K562 (cell line): ENCODE data around the gene IGF1R. TPM values are rescaled to one million over a fixed set of nuclear protein-coding genes. Genes with fewer than 3 reads are reported as not detected.

ENCODE experiments used
- ATAC-seq: fragments of 200-7000 bp; cut with Tn5 transposase; 3 replicates; pipeline ENCODE4 v1.9.1; 2020; ENCODE audit warnings: moderate library complexity
- BruUV-seq: library from RNA; stranded (reverse); fragments of 400-500 nt; replicated peaks from 2 replicates; lab custom pipeline; 2021; lab: Mats Ljungman, UMichigan
- CTCF ChIA-PET: fragments of 300-600 bp; formaldehyde crosslinking; extraction: SDS; loops from one replicate; lab custom pipeline; 2021; ENCODE audit warnings: low intra/inter-chr PET ratio; lab: Yijun Ruan, JAX
- POLR2A ChIA-PET: fragments of 300-600, 350-650 bp; sonication (Branson Sonifier 250); formaldehyde crosslinking; extraction: SDS; loops from one replicate; lab custom pipeline; 2021; ENCODE audit warnings: antibody characterized with exemption, inconsistent platforms; lab: Yijun Ruan, JAX
- DNase-seq, 4 experiments: peaks; one replicate each; pipeline versions ENCODE4 v3.0.0 to v3.0.0-alpha.2; 2011 to 2018; ENCODE audit warnings: low spot score in 3 of 4, mixed read lengths in 3 of 4; ENCODE audit errors: extremely low read depth in 1 of 4
- FAIRE-seq: peaks from 2 replicates; lab custom pipeline; 2011; peaks lifted over from hg19 to GRCh38; lab: Jason Lieb, UNC
- H2AFZ ChIP-seq: 2 replicates; pipeline ENCODE4 v1.6.0; 2011; ENCODE audit warnings: low read depth, low read length, control low read depth, inconsistent platforms
- H3K27ac ChIP-seq: fragments of 200-600 bp; 3 replicates; pipeline ENCODE4 v1.8.0; 2011; ENCODE audit warnings: low read depth, mild to moderate bottlenecking, control low read depth, inconsistent platforms, low read length, moderate library complexity, mixed read lengths; ENCODE audit errors: extremely low read depth
- H3K27me3 ChIP-seq, 2 experiments: fragments of 300-600 bp in 1 of 2; 2 replicates in 1 of 2; 3 replicates in 1 of 2; pipeline versions ENCODE4 v1.6.0 to v1.8.0; 2011; ENCODE audit warnings: inconsistent platforms in 2 of 2, low read length in 2 of 2, mild to moderate bottlenecking in 1 of 2, mixed read lengths in 1 of 2, moderate library complexity in 1 of 2; ENCODE audit not compliant: control insufficient read depth in 2 of 2, insufficient read depth in 2 of 2
- H3K36me3 ChIP-seq: fragments of 300-600 bp; 3 replicates; pipeline ENCODE4 v1.8.0; 2011; ENCODE audit warnings: mild to moderate bottlenecking, low read length, inconsistent platforms; ENCODE audit not compliant: control insufficient read depth, insufficient read depth
- H3K4me1 ChIP-seq, 2 experiments: fragments of 200-600 bp in 1 of 2; replicated peaks in 1 of 2; 2 replicates in 1 of 2; 3 replicates in 1 of 2; pipeline versions ENCODE4 v1.5.1 to v1.8.0; 2011; ENCODE audit warnings: inconsistent platforms in 2 of 2, low read length in 2 of 2, mild to moderate bottlenecking in 1 of 2, mixed read lengths in 1 of 2, moderate library complexity in 1 of 2; ENCODE audit not compliant: control insufficient read depth in 2 of 2, insufficient read depth in 2 of 2
- H3K4me2 ChIP-seq: 2 replicates; pipeline ENCODE4 v1.6.1; 2011; ENCODE audit warnings: low read length, control low read depth, inconsistent platforms, mixed read lengths; ENCODE audit not compliant: insufficient read depth
- H3K4me3 ChIP-seq: fragments of 200-600 bp; sonication (generic), shearing (Covaris generic); 2 replicates; pipeline ENCODE4 v1.5.1; 2016; ENCODE audit warnings: control low read depth, inconsistent platforms
- H3K79me2 ChIP-seq: fragments of 200-600 bp; 3 replicates; pipeline ENCODE4 v1.8.0; 2011; ENCODE audit warnings: low read length, inconsistent platforms; ENCODE audit not compliant: control insufficient read depth, insufficient read depth
- H3K9ac ChIP-seq, 2 experiments: 2 replicates each; pipeline versions ENCODE4 v1.6.0 to v1.6.1; 2011; ENCODE audit warnings: low read depth in 2 of 2, low read length in 2 of 2, control low read depth in 1 of 2, inconsistent platforms in 1 of 2, mild to moderate bottlenecking in 1 of 2, mixed read lengths in 1 of 2; ENCODE audit not compliant: insufficient read depth in 1 of 2
- H3K9me1 ChIP-seq: one replicate; pipeline ENCODE4 v1.6.0; 2011; ENCODE audit warnings: inconsistent platforms, mild to moderate bottlenecking, low read length, moderate library complexity; ENCODE audit not compliant: control insufficient read depth, insufficient read depth
- H3K9me3 ChIP-seq: replicated peaks from 2 replicates; pipeline ENCODE4 v1.5.1; 2011; ENCODE audit warnings: low read depth, low read length, inconsistent platforms; ENCODE audit not compliant: control insufficient read depth, insufficient read depth
- H4K20me1 ChIP-seq: replicated peaks from 2 replicates; pipeline ENCODE4 v1.6.1; 2011; ENCODE audit warnings: low read length, inconsistent platforms, mixed read lengths; ENCODE audit not compliant: control insufficient read depth, insufficient read depth
- CREM ChIP-seq: IDR thresholded peaks from 2 replicates; pipeline ENCODE4 v1.6.1; 2014; ENCODE audit warnings: antibody characterized with exemption, low read depth
- ELF1 ChIP-seq: fragments of 200-800 bp; sonication (Bioruptor generic); IDR thresholded peaks from 2 replicates; pipeline ENCODE4 v1.6.1; 2016; ENCODE audit warnings: missing genetic modification characterization, missing compliant biosample characterization
- FOXA1 ChIP-seq: fragments of 450-650 bp; IDR thresholded peaks from 2 replicates; pipeline ENCODE4 v1.6.1; 2016; ENCODE audit warnings: mild to moderate bottlenecking, borderline replicate concordance
- GATAD2B ChIP-seq: fragments of 450-650 bp; IDR thresholded peaks from 2 replicates; pipeline ENCODE4 v1.6.1; 2017; ENCODE audit warnings: mild to moderate bottlenecking, borderline replicate concordance
- KLF1 ChIP-seq: fragments of 450-650 bp; IDR thresholded peaks from 2 replicates; pipeline ENCODE4 v1.6.1; 2016; ENCODE audit warnings: missing genetic modification characterization, missing compliant biosample characterization
- MCM2 ChIP-seq: fragments of 450-650 bp; IDR thresholded peaks from 2 replicates; pipeline ENCODE4 v1.6.1; 2017; ENCODE audit warnings: low read depth, mild to moderate bottlenecking
- OTX1 ChIP-seq: fragments of 450-650 bp; formaldehyde crosslinking; IDR thresholded peaks from 2 replicates; pipeline ENCODE4 v1.4.0; 2022; ENCODE audit warnings: mild to moderate bottlenecking
- REST ChIP-seq, 2 experiments: fragments of 450-650 bp; formaldehyde crosslinking in 1 of 2; IDR thresholded peaks; 2 replicates each; pipeline versions ENCODE4 v1.4.0 to v1.6.1; 2014 to 2020; ENCODE audit warnings: mild to moderate bottlenecking in 2 of 2, borderline replicate concordance in 1 of 2, low read depth in 1 of 2
- ZFX ChIP-seq: sonication (generic); formaldehyde crosslinking; IDR thresholded peaks from 2 replicates; pipeline ENCODE4 v1.8.0; 2022; ENCODE audit warnings: mild to moderate bottlenecking, missing genetic modification reagents, moderate library complexity
- ZNF3 ChIP-seq: fragments of 250-450 bp; sonication (Bioruptor Pico); IDR thresholded peaks from 2 replicates; pipeline ENCODE4 v1.5.0; 2021; ENCODE audit warnings: mild to moderate bottlenecking, moderate library complexity
- ZNF780A ChIP-seq: fragments of 250-450 bp; sonication (Bioruptor Pico); IDR thresholded peaks from 2 replicates; pipeline ENCODE4 v1.5.0; 2021; ENCODE audit warnings: mild to moderate bottlenecking
- WGBS: fragments of 100-300 bp; shearing (Covaris generic); methylation state at CpG from one replicate; pipeline ENCODE4 v1.1.6; 2016; ENCODE audit warnings: low coverage, mixed read lengths; ENCODE audit not compliant: insufficient coverage; ENCODE audit errors: missing lambda C conversion rate; 5-methylcytosine and 5-hydroxymethylcytosine counted together
- in situ Hi-C: fragments of 300-500 bp; cut with MboI; formaldehyde crosslinking; loops from 4 replicates; pipeline ENCODE4 v1.15.0; 2018; ENCODE audit warnings: inconsistent platforms, mixed read lengths
- intact Hi-C: fragments of 100-400 bp; cut with micrococcal nuclease; formaldehyde crosslinking; loops from 2 replicates; pipeline ENCODE4 v1.14.2; 2022
- polyA plus RNA-seq, 8 experiments: library from polyadenylated mRNA; depleted of rRNA in 4 of 8; stranded (reverse) in 5 of 8; unstranded in 3 of 8; fragments of >200 nt; fragmentation: Nextera tagmentation in 2 of 8; fragmentation: Illumina TruSeq in 1 of 8; extraction: Ambion mirVana in 2 of 8; extraction: Trizol in 1 of 8; gene quantifications; 2 replicates each; pipeline versions ENCODE4 v1.2.1 to v1.2.3, GENCODE V29; 2011 to 2014; ENCODE audit warnings: inconsistent platforms in 1 of 8, missing spikeins in 1 of 8
- total RNA-seq, 7 experiments: library from RNA; depleted of rRNA in 6 of 7; stranded (reverse); fragments of >200 nt in 6 of 7; fragmentation: Illumina TruSeq in 2 of 7; extraction: Trizol in 2 of 7; gene quantifications; 2 replicates each; pipeline versions ENCODE4 v1.2.1 to v1.2.3, GENCODE V29; 2011 to 2021; ENCODE audit warnings: low replicate concordance in 1 of 7

Gene IGF1R
- total and polyA plus RNA-seq, 9 of the 15 experiments (the other 6 are each of a cell fraction or from before 2014, with no cell fraction given), result 0.35 to 8.0 (median 1.6) TPM

GRCh38 chr15:98657721-98658120, 9.4 kb downstream of the IGF1R start (continued):
- no peak for TF ChIP-seq FOXA1
- no peak for TF ChIP-seq ZFX (CRISPR knock-in tag)
- TF ChIP-seq GATAD2B, result no peak
- no peak for TF ChIP-seq ZNF3 (CRISPR knock-in tag)
- TF ChIP-seq ELF1 (tag), result no peak
- TF ChIP-seq CREM, result no peak
- TF ChIP-seq ZNF780A, result no peak

DNA sequence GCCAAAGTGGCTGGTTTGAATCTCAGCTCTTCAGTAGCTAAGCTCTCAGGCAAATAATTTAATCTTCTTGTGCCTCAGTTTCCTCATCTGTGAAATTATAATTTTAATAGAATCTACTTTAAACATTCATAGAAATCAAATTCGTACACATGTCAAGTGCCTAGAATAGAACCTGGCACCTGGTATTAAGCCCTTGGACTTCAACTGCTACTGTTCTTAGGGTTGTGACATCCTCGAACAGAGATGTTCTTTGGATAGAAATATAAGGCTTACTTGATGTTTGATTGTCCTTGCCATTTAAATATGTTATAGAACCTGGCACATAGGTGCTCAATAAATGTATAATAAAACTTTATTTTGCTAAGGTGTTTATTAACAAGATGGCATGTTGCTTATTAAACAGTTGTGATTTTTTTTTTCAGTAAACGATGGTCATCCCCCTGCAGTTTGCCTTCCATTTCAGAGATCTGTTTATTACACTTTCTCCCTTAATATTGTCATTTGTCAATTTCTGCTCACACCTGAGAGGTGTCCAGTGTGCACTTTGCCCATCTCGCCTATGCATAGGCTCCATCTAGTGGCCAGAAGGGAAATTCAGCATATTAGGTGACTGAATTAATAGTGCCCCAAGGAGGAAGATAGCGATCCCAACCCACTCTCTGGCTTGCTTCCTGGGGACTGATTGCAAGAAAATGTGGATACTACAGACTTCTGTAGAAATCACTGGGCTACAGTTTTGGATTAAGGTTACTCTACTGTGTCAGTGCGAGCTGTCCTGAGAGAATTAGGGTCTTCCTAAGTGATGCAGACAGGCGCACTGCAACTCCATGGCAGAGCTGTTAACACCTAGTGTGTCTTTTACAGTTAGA, 10.7 kb downstream of the IGF1R start:
- DNase-seq (peak; percentile 40 to 56 (median 44)), ATAC-seq (peak; percentile 95), FAIRE-seq (peak; percentile 90)
- H3K79me2 ChIP-seq, result no peaks in the 10 kb centered on the region
- intact Hi-C loops, result loop anchor here (1.0 to 10.0 kb wide), 3 partner anchors 140 to 416 kb away; no protein-coding TSS in a partner anchor
- H3K4me3 ChIP-seq, result no peak overlapping the region
- WGBS, result 9% methylated on average over 7 of the region's 7 CpGs
- no peaks in the 10 kb centered on the region for H3K9me3 ChIP-seq
- ChIA-PET POLR2A (no interaction called here), CTCF (interaction anchor here (0.6 to 1.8 kb wide), 4 partner anchors 12 to 217 kb away, joined by 3 to 10 read pairs (median 6); no protein-coding TSS in a partner anchor)
- BruUV-seq, result no TSS peak
- H3K36me3 ChIP-seq, result no peaks in the 10 kb centered on the region
- no peak overlapping the region for H2AFZ ChIP-seq
- H3K9ac ChIP-seq, result no peak overlapping the region
- no peak overlapping the region for H3K4me2 ChIP-seq
- in situ Hi-C loops, result no loop called here
- no peaks in the 10 kb centered on the region for H3K4me1 ChIP-seq
- peaks cover 9 to 29% of the 10 kb centered on the region in 2 experiments for H3K27me3 ChIP-seq
- H3K9me1 ChIP-seq, result no peaks in the 10 kb centered on the region
- no peak overlapping the region for H3K27ac ChIP-seq
- peaks cover 35% of the 10 kb centered on the region for H4K20me1 ChIP-seq
- TF ChIP-seq REST (IDR thresholded peaks at IDR 0.05; ENCODE audit: borderline replicate concordance) (peak; percentile 64; the same call in 1 of the 2 replicates), REST (CRISPR knock-in tag; IDR thresholded peaks at IDR 0.05; ENCODE audit: low read depth) (no peak), MCM2 (no peak), OTX1 (no peak), KLF1 (tag) (no peak)
